B cell (primary cell): ENCODE measurements around the gene FAXC. TPM values are rescaled to one million over a fixed set of nuclear protein-coding genes. Genes with fewer than 3 reads are reported as not detected.
A peak's percentile ranks its signal among the peaks of the same experiment; 100 is the strongest.

Source experiments
- ATAC-seq: fragments of 200-7000 bp; cut with Tn5 transposase; one replicate; pipeline ENCODE4 v1.10.0; 2021; ENCODE audit warnings: low read depth, mild to moderate bottlenecking, moderate number of reproducible peaks, moderate library complexity
- CTCF ChIA-PET: fragments of 350-600 bp; sonication (Branson Sonifier 250); formaldehyde crosslinking; loops from one replicate; lab custom pipeline; 2021; ENCODE audit warnings: antibody characterized with exemption, inconsistent platforms; lab: Charles Lee
- POLR2A ChIA-PET: fragments of 350-600 bp; sonication (Branson Sonifier 250); formaldehyde crosslinking; loops from one replicate; lab custom pipeline; 2021; ENCODE audit warnings: antibody characterized with exemption; lab: Charles Lee
- DNase-seq: peaks from one replicate; pipeline ENCODE4 v3.0.0; 2013
- H2AFZ ChIP-seq: 2 replicates; pipeline ENCODE4 v1.6.1; 2012; ENCODE audit warnings: mild to moderate bottlenecking, low read depth, low read length; ENCODE audit not compliant: insufficient read depth, poor library complexity, severe bottlenecking
- H3K27ac ChIP-seq, 2 donors: 1 replicate in 1 of 2; 2 replicates in 1 of 2; pipeline ENCODE4 v1.5.1; 2012 to 2013; ENCODE audit warnings: low read length in 2 of 2, mild to moderate bottlenecking in 2 of 2, moderate library complexity in 1 of 2
- H3K27me3 ChIP-seq, 4 experiments: fragments of 200-600 bp in 1 of 4; sonication (generic) in 1 of 4; replicated peaks in 1 of 4; 1 replicate in 2 of 4; 2 replicates in 2 of 4; pipeline versions ENCODE4 v1.6.1 to v1.7.0; 2013 to 2016; ENCODE audit warnings: low read length in 3 of 4, mild to moderate bottlenecking in 2 of 4, mixed read lengths in 1 of 4, moderate library complexity in 1 of 4; ENCODE audit not compliant: insufficient read depth in 4 of 4, control insufficient read depth in 3 of 4; ENCODE audit errors: control extremely low read depth in 1 of 4
- H3K36me3 ChIP-seq, 2 experiments: replicated peaks in 1 of 2; 1 replicate in 1 of 2; 2 replicates in 1 of 2; pipeline versions ENCODE4 v1.6.1 to v1.7.1; 2013; ENCODE audit warnings: low read length in 1 of 2; ENCODE audit not compliant: insufficient read depth in 2 of 2, control insufficient read depth in 1 of 2; ENCODE audit errors: control extremely low read depth in 1 of 2, extremely low read depth in 1 of 2
- H3K4me1 ChIP-seq, 2 donors: fragments of 200-600 bp in 1 of 2; sonication (generic) in 1 of 2; 1 replicate in 1 of 2; 2 replicates in 1 of 2; pipeline versions ENCODE4 v1.5.1 to v1.6.1; 2013 to 2017; ENCODE audit warnings: low read length in 2 of 2; ENCODE audit not compliant: control insufficient read depth in 2 of 2, insufficient read depth in 2 of 2
- H3K4me2 ChIP-seq: replicated peaks from 2 replicates; pipeline ENCODE3; 2012; ENCODE audit warnings: mild to moderate bottlenecking, low read depth, low read length; ENCODE audit not compliant: poor library complexity, severe bottlenecking
- H3K4me3 ChIP-seq, 5 experiments: fragments of 200-600 bp in 1 of 5; sonication (generic) in 1 of 5; 1 replicate in 3 of 5; 2 replicates in 2 of 5; pipeline versions ENCODE4 v1.5.1 to v1.7.0; 2011 to 2016; ENCODE audit warnings: low read length in 4 of 5, mild to moderate bottlenecking in 4 of 5, low read depth in 2 of 5, control low read depth in 1 of 5, moderate library complexity in 1 of 5; ENCODE audit not compliant: insufficient read depth in 1 of 5; ENCODE audit errors: control extremely low read depth in 1 of 5, extremely low read depth in 1 of 5
- H3K79me2 ChIP-seq: fragments of 200-600 bp; sonication (generic); one replicate; pipeline ENCODE4 v1.6.0; 2016; ENCODE audit warnings: low read length; ENCODE audit not compliant: control insufficient read depth, insufficient read depth
- H3K9ac ChIP-seq: fragments of 200-600 bp; sonication (generic); 2 replicates; pipeline ENCODE4 v1.6.1; 2017; ENCODE audit warnings: mild to moderate bottlenecking, low read length, moderate library complexity
- H3K9me3 ChIP-seq, 3 donors: one replicate each; pipeline versions ENCODE4 v1.6.1 to v1.7.1; 2013; ENCODE audit warnings: low read length in 2 of 3; ENCODE audit not compliant: control insufficient read depth in 2 of 3, insufficient read depth in 1 of 3; ENCODE audit errors: control extremely low read depth in 1 of 3
- H4K20me1 ChIP-seq: 2 replicates; pipeline ENCODE4 v1.6.0; 2012; ENCODE audit warnings: mild to moderate bottlenecking, low read length; ENCODE audit not compliant: insufficient read depth, control insufficient read depth, poor library complexity, severe bottlenecking
- H3K27ac Mint-ChIP-seq: one replicate; pipeline ENCODE4 v1.8.0; 2021; ENCODE audit warnings: mixed read lengths
- H3K27me3 Mint-ChIP-seq: one replicate; pipeline ENCODE4 v1.8.0; 2021; ENCODE audit warnings: mixed read lengths
- H3K4me1 Mint-ChIP-seq: one replicate; pipeline ENCODE4 v1.8.0; 2021; ENCODE audit warnings: mixed read lengths
- H3K4me3 Mint-ChIP-seq: one replicate; pipeline ENCODE4 v1.8.0; 2021; ENCODE audit warnings: mixed read lengths
- H3K9me3 Mint-ChIP-seq: one replicate; pipeline ENCODE4 v1.8.0; 2022; ENCODE audit warnings: mixed read lengths; ENCODE audit not compliant: insufficient read depth
- CTCF ChIP-seq: fragments of 200-600 bp; IDR thresholded peaks from one replicate; pipeline ENCODE4 v1.8.0; 2022; ENCODE audit warnings: antibody characterized with exemption, mild to moderate bottlenecking
- EZH2 ChIP-seq: IDR thresholded peaks from 2 replicates; pipeline ENCODE4 v1.6.1; 2012; ENCODE audit warnings: borderline replicate concordance, low read depth, mild to moderate bottlenecking, moderate library complexity, low read length; ENCODE audit not compliant: insufficient read depth, poor library complexity, severe bottlenecking
- WGBS: methylation state at CpG from one replicate; pipeline ENCODE4 v1.1.5; 2013; ENCODE audit warnings: missing lambda C conversion rate; ENCODE audit not compliant: insufficient coverage; 5-methylcytosine and 5-hydroxymethylcytosine counted together
- intact Hi-C: fragments of 100-400 bp; cut with micrococcal nuclease; formaldehyde crosslinking; loops from one replicate; pipeline ENCODE4 v1.10.0; 2022
- polyA plus RNA-seq: library from polyadenylated mRNA; depleted of rRNA; stranded (reverse); fragments of >200 nt; gene quantifications from 2 replicates; pipeline ENCODE4 v1.2.3, GENCODE V29; 2012
- total RNA-seq, 2 donors: library from RNA; stranded (reverse); fragments of 120-200 nt in 1 of 2; gene quantifications; 1 replicate in 1 of 2; 2 replicates in 1 of 2; pipeline versions ENCODE4 v1.2.3 to v1.2.4, GENCODE V29; 2013 to 2022

Gene FAXC
- total and polyA plus RNA-seq, 2 donors (not counting 1 experiment from before 2014, with no cell fraction given): not detected

- POLR2A ChIA-PET: interaction anchor here (0.6 kb wide), 1 partner anchor 17 kb away, joined by 4 read pairs; no protein-coding TSS in a partner anchor
- Histone ChIP-seq H3K4me3 (no peak overlapping the region), H2AFZ (no peak overlapping the region), H3K9ac (no peak overlapping the region), H3K4me2 (no peak overlapping the region), H3K4me1 (peaks cover 5 to 12% of the 10 kb centered on the region in 2 donors), H3K79me2 (no peaks in the 10 kb centered on the region), H3K27ac (no peak overlapping the region), H4K20me1 (no peaks in the 10 kb centered on the region), H3K9me3 (no peaks in the 10 kb centered on the region), H3K36me3 (peaks cover 12 to 29% of the 10 kb centered on the region in 2 experiments), H3K27me3 (no peaks in the 10 kb centered on the region)
- Mint-ChIP-seq H3K4me1 (peaks cover 13% of the 10 kb centered on the region), H3K4me3 (no peak overlapping the region), H3K9me3 (no peaks in the 10 kb centered on the region), H3K27ac (no peak overlapping the region), H3K27me3 (no peaks in the 10 kb centered on the region)
- CTCF ChIA-PET: interaction anchor here (0.8 kb wide), 1 partner anchor 9 kb away, joined by 4 read pairs; no protein-coding TSS in a partner anchor
- TF ChIP-seq EZH2: no peak
- TF ChIP-seq CTCF: no peak
- no peak for DNase-seq
- intact Hi-C loops: no loop called here
- no CpG with 5 or more reads among the region's 1 CpG for WGBS
- ATAC-seq: no peak
Observed at GRCh38 chr6:99397287-99397686, 47.8 kb upstream of the FAXC start.

- TF ChIP-seq EZH2: no peak
- H3K9me3 ChIP-seq: no peaks in the 10 kb centered on the region
- peak within 1 kb of the TSS; percentile 95 for H3K4me3 Mint-ChIP-seq
- H3K4me3 ChIP-seq: peak within 1 kb of the TSS; percentile 57 to 94 (median 81)
- H3K4me1 ChIP-seq: peaks cover 5 to 12% of the 10 kb centered on the region in 2 donors
- ATAC-seq: peak; percentile 80
- peak; percentile 80 for DNase-seq
- H4K20me1 ChIP-seq: no peaks in the 10 kb centered on the region
- ChIA-PET CTCF (interaction anchor here (0.8 to 1.3 kb wide), 3 partner anchors 25 to 64 kb away, joined by 3 to 6 read pairs (median 6); no protein-coding TSS in a partner anchor), POLR2A (interaction anchor here (0.7 to 0.9 kb wide), 2 partner anchors 25 to 1256 kb away, joined by 3 read pairs; no protein-coding TSS in a partner anchor)
- H3K9ac ChIP-seq: peak within 1 kb of the TSS; percentile 88
- H3K27ac ChIP-seq: peak within 1 kb of the TSS; percentile 49 to 74
- intact Hi-C loops: loop anchor here (1.0 kb wide), 1 partner anchor 31 kb away; the partner anchor contains the start of gene PNISR
- no peaks in the 10 kb centered on the region for H3K9me3 Mint-ChIP-seq
- no peaks in the 10 kb centered on the region for H3K27me3 Mint-ChIP-seq
- H3K27ac Mint-ChIP-seq: peak within 1 kb of the TSS; percentile 89
- H3K36me3 ChIP-seq: peaks cover 0 to 2% of the 10 kb centered on the region in 2 experiments
- peak within 1 kb of the TSS; percentile 78 for H3K4me2 ChIP-seq
- H2AFZ ChIP-seq: peak within 1 kb of the TSS; percentile 96
- no peaks in the 10 kb centered on the region for H3K79me2 ChIP-seq
- 2% methylated on average over 47 of the region's 56 CpGs for WGBS
- peaks cover 15% of the 10 kb centered on the region for H3K4me1 Mint-ChIP-seq
- H3K27me3 ChIP-seq: no peaks in the 10 kb centered on the region
Observed at GRCh38 chr6:99393698-99394531, 44.4 kb upstream of the FAXC start, which contains the start of gene COQ3. COQ3 (minus strand) TSS chr6:99394195; CDS start chr6:99394179, 16 bp downstream.
